Testis (tissue), 3 donors: Measurements from ENCODE around the gene TXNRD1. TPM values are rescaled to one million over a fixed set of nuclear protein-coding genes. Genes with fewer than 3 reads are reported as not detected.
"Not testable (repeated sequence)": the region's sequence is repeated elsewhere in the genome, so short reads cannot be mapped to it uniquely, and the experiment has no call there.

Source experiments
- DNase-seq: peaks from one replicate; pipeline ENCODE4 v3.0.0-alpha.2; 2019
- H3K27ac ChIP-seq, 2 donors: fragments of 200-600 bp; sonication (generic); one replicate each; pipeline ENCODE4 v1.5.1; 2019
- H3K27me3 ChIP-seq: fragments of 200-600 bp; sonication (generic); one replicate; pipeline ENCODE4 v1.5.1; 2019
- H3K36me3 ChIP-seq: fragments of 200-600 bp; sonication (generic); one replicate; pipeline ENCODE4 v1.5.1; 2017; ENCODE audit warnings: low read depth; ENCODE audit errors: missing control alignments
- H3K4me1 ChIP-seq: fragments of 200-600 bp; sonication (generic); one replicate; pipeline ENCODE4 v1.5.1; 2019
- H3K4me3 ChIP-seq, 2 donors: fragments of 200-600 bp; sonication (generic); one replicate each; pipeline ENCODE4 v1.5.1; 2017 to 2019
- H3K9me3 ChIP-seq: fragments of 200-600 bp; sonication (generic); one replicate; pipeline ENCODE4 v1.5.1; 2017
- POLR2A ChIP-seq: fragments of 450-650 bp; IDR thresholded peaks from one replicate; pipeline ENCODE4 v1.6.1; 2017; ENCODE audit warnings: antibody characterized with exemption, mild to moderate bottlenecking, moderate library complexity
- WGBS, 2 donors: methylation state at CpG; one replicate each; pipeline ENCODE4 v1.1.5; 2018; 5-methylcytosine and 5-hydroxymethylcytosine counted together
- intact Hi-C: fragments of 100-400 bp; cut with DNase I; formaldehyde crosslinking; loops from one replicate; pipeline ENCODE4 v1.15.1; 2023; ENCODE audit warnings: low total_unique reads
- polyA plus RNA-seq: library from polyadenylated mRNA; stranded (reverse); fragments of 350-450 nt; fragmentation: Illumina TruSeq; extraction: RNeasy Lipid Tissue Mini Kit (QIAGEN cat#74804); gene quantifications from one replicate; pipeline ENCODE4 v1.2.3, GENCODE V29; 2014; ENCODE audit warnings: low read depth, low replicate concordance; ENCODE audit not compliant: insufficient read depth
- total RNA-seq, 2 donors: library from RNA; depleted of rRNA; stranded (reverse); fragments of >200 nt; gene quantifications; one replicate each; pipeline ENCODE4 v1.2.3, GENCODE V29; 2016
- TF ChIP-seq, protein P1 (sequence below), 3 experiments: fragments of 450-650 bp in 2 of 3; fragments of 200-600 bp in 1 of 3; sonication (generic) in 1 of 3; IDR thresholded peaks; one replicate each; pipeline ENCODE4 v1.5.1; 2016 to 2019; ENCODE audit warnings: antibody characterized with exemption in 3 of 3, mild to moderate bottlenecking in 2 of 3, moderate library complexity in 1 of 3

Gene TXNRD1
- total and polyA plus RNA-seq, 3 donors from 2014 or later = 67.8 to 110 (median 96.2) TPM

DNA sequence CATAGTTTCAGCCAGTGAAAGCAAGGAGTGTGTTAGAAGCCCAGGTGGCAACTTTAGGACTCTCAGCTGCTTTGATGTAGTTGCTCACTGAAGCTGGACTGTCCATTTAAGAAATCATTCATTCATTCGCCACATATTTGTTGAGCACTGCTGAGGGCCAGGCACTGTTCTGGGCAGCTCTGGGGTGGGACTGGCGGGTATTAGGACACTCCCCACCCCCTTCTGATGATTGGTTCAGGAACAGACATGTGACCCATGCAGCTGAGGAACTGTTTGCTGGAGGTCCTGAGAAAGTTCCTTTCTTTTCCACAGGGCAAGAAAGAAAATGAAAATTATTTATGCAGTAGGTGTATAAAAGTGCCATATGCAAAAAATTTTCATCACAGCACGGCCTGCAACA lies 170.9 kb downstream of the TXNRD1 start:
- no peaks in the 10 kb centered on the region for H3K27me3 ChIP-seq
- no peak for TF ChIP-seq POLR2A
- TF ChIP-seq, protein P1, sequence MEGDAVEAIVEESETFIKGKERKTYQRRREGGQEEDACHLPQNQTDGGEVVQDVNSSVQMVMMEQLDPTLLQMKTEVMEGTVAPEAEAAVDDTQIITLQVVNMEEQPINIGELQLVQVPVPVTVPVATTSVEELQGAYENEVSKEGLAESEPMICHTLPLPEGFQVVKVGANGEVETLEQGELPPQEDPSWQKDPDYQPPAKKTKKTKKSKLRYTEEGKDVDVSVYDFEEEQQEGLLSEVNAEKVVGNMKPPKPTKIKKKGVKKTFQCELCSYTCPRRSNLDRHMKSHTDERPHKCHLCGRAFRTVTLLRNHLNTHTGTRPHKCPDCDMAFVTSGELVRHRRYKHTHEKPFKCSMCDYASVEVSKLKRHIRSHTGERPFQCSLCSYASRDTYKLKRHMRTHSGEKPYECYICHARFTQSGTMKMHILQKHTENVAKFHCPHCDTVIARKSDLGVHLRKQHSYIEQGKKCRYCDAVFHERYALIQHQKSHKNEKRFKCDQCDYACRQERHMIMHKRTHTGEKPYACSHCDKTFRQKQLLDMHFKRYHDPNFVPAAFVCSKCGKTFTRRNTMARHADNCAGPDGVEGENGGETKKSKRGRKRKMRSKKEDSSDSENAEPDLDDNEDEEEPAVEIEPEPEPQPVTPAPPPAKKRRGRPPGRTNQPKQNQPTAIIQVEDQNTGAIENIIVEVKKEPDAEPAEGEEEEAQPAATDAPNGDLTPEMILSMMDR (IDR thresholded peaks at IDR 0.05) = no peak
- no peaks in the 10 kb centered on the region for H3K9me3 ChIP-seq
- H3K4me1 ChIP-seq = peaks cover 6% of the 10 kb centered on the region
- intact Hi-C loops = no loop called here
- peak overlapping the region in 1 of 2 donors; percentile 21 for H3K4me3 ChIP-seq
- no peak for DNase-seq
- H3K27ac ChIP-seq = no peak overlapping the region
- H3K36me3 ChIP-seq = no peaks in the 10 kb centered on the region
- 80 to 85% methylated on average over 3 of the region's 3 CpGs for WGBS, 2 donors

GRCh38 chr12:104387190-104387589 lies 171.6 kb downstream of the TXNRD1 start:
- TF ChIP-seq, protein P1 (IDR thresholded peaks at IDR 0.05) = no peak
- no peak for TF ChIP-seq POLR2A
- Histone ChIP-seq H3K27ac (no peak overlapping the region), H3K4me1 (peaks cover 3% of the 10 kb centered on the region), H3K9me3 (no peaks in the 10 kb centered on the region), H3K4me3 (peak overlapping the region in 1 of 2 donors; percentile 21), H3K36me3 (no peaks in the 10 kb centered on the region), H3K27me3 (no peaks in the 10 kb centered on the region)
- intact Hi-C loops = no loop called here
- 49 to 50% methylated on average over 7 of the region's 7 CpGs for WGBS, 2 donors
- DNase-seq = no peak

GRCh38 chr12:104394086-104394485 lies 178.5 kb downstream of the TXNRD1 start:
- H3K27ac ChIP-seq, intact Hi-C loops, H3K36me3 ChIP-seq, H3K27me3 ChIP-seq, H3K4me1 ChIP-seq, H3K4me3 ChIP-seq, DNase-seq, H3K9me3 ChIP-seq: not testable (repeated sequence)
- WGBS, 2 donors = 88% methylated on average over 11 of the region's 11 CpGs; no CpG with 5 or more reads in 1 of the 2 donors

Other genes with a start within 250 kb of the TXNRD1 start
- gene TDG, start 249.9 kb upstream of the TXNRD1 start, total RNA-seq = 10 to 100 TPM; 16.0 to 16.5 TPM
- 11.3 TPM for gene TDG, start 249.9 kb upstream of the TXNRD1 start, polyA plus RNA-seq
- gene GLT8D2, start 165.6 kb upstream of the TXNRD1 start, total RNA-seq = 1 to 10 TPM; 5.7 to 8.1 TPM
- gene GLT8D2, start 165.6 kb upstream of the TXNRD1 start, polyA plus RNA-seq = 17.3 TPM
- 10 to 100 TPM; 36.2 to 57.9 TPM for gene HCFC2, start 151.2 kb upstream of the TXNRD1 start, total RNA-seq
- gene HCFC2, start 151.2 kb upstream of the TXNRD1 start, polyA plus RNA-seq = 95.2 TPM
- 10 to 100 TPM; 33.8 to 36.1 TPM for gene NFYB, start 77.6 kb upstream of the TXNRD1 start, total RNA-seq
- 53.1 TPM for gene NFYB, start 77.6 kb upstream of the TXNRD1 start, polyA plus RNA-seq
- gene EID3, start 88.0 kb downstream of the TXNRD1 start, total RNA-seq = 10 to 100 TPM; 59.3 to 63.0 TPM
- gene EID3, start 88.0 kb downstream of the TXNRD1 start, polyA plus RNA-seq = 139 TPM
- gene CHST11, start 241.2 kb downstream of the TXNRD1 start, total RNA-seq = 10 to 100 TPM; 23.9 to 36.9 TPM
- 5.1 TPM for gene CHST11, start 241.2 kb downstream of the TXNRD1 start, polyA plus RNA-seq